Epithelial cell of proximal tubule (primary cell): ENCODE data around the gene ZDHHC14. TPM values are rescaled to one million over a fixed set of nuclear protein-coding genes. Genes with fewer than 3 reads are reported as not detected.

Experiments used
- DNase-seq: peaks from one replicate; pipeline ENCODE4 v3.0.0-alpha.2; 2011; ENCODE audit warnings: low read depth
- H3K4me3 ChIP-seq: 2 replicates; pipeline ENCODE4 v1.5.1; 2011; ENCODE audit warnings: low read depth, mild to moderate bottlenecking, low read length
- CTCF ChIP-seq: conservative IDR thresholded peaks from 2 replicates; pipeline ENCODE4 v1.5.1; 2012; ENCODE audit warnings: low read depth, mild to moderate bottlenecking, low read length
- total RNA-seq: library from RNA; depleted of rRNA; stranded (reverse); fragments of >200 nt; gene quantifications from 2 replicates; pipeline ENCODE4 v1.2.3, GENCODE V29; 2015

Gene ZDHHC14
- total RNA-seq, 1 donor from 2014 or later, result 21.4 TPM

- H3K4me3 ChIP-seq, result no peak overlapping the region
- no peak for TF ChIP-seq CTCF
- DNase-seq, result no peak
Measured at GRCh38 chr6:157514659-157515496, 133.9 kb downstream of the ZDHHC14 start.

DNA sequence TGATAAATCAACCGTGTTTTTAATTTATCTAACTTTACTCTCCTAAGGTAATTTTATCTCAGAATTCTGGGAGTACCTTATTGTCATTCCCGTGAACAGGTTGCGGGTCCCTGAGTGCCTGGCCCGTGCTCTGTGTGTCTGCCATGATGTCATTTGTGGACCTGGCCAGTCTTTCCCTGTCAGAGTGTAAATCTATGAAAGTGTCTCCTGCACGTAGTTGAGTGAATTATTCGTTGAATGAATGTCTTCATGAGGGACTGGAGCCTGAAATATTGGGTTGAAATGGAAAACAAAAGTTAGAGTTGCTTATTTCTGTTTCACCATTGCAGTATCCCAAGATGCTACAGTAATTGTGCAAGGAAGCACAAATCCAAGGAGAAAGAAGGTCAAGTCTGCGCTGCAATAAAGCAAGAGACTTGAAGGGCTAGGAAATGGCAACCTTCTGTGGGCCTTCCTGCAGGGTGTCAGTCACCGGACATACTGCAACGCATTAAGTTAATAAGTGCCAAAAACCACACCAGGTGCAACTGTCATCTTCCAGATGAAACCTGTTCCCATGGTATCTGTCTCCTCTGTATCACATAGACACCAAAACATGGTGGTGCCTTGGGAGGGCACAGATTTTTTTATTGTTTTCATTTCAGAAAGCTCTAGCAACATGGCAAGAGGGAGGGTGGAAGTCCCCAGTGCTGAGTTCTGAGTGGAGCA is 135.5 kb downstream of the ZDHHC14 start:
- TF ChIP-seq CTCF, result no peak
- H3K4me3 ChIP-seq, result no peak overlapping the region
- DNase-seq, result no peak

- no peak for DNase-seq
- no peak for TF ChIP-seq CTCF
- H3K4me3 ChIP-seq, result no peak overlapping the region
Measured at GRCh38 chr6:157517601-157518359, 136.8 kb downstream of the ZDHHC14 start.

GRCh38 chr6:157518397-157519250 is 137.6 kb downstream of the ZDHHC14 start:
- TF ChIP-seq CTCF, result no peak
- DNase-seq, result no peak

GRCh38 chr6:157519255-157520116 is 138.5 kb downstream of the ZDHHC14 start:
- no peak for TF ChIP-seq CTCF
- H3K4me3 ChIP-seq, result no peak overlapping the region
- no peak for DNase-seq

More at GRCh38 chr6:157518397-157519250, 137.6 kb downstream of the ZDHHC14 start:
- no peak overlapping the region for H3K4me3 ChIP-seq

DNA sequence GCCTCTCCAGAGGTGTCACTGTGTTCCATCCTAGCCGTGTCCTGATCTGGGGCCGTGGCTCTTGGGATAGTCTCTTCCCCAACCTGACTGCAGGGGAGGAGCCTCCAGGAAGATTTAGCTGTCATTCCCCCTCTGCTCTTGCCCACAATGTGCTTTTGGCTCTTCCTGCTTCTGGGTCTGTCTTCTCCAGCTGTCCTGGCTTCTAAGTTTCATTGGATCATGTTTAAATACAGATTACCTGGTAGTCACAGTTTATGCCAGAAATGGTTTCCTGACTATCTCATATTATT is 139.1 kb downstream of the ZDHHC14 start:
- no peak overlapping the region for H3K4me3 ChIP-seq
- no peak for DNase-seq
- no peak for TF ChIP-seq CTCF
